Measurements from ENCODE around the gene ENC1.
"Not testable (repeated sequence)": the region's sequence is repeated elsewhere in the genome, so short reads cannot be mapped to it uniquely, and the experiment has no call there.

Gene ENC1

GRCh38 chr5:74640450-74640953 lies at the start of gene ENC1:
Gene ENC1 (minus strand): TSS chr5:74640728. CDS start chr5:74636485, 4,243 bp downstream.
- peak; percentile 79 for DNase-seq

- no peak for DNase-seq
Measured at GRCh38 chr5:74686962-74687751, 46.6 kb upstream of the ENC1 start.

- DNase-seq, result no peak
Measured at GRCh38 chr5:74685979-74686631, 45.6 kb upstream of the ENC1 start.

GRCh38 chr5:74684900-74685851 lies 44.6 kb upstream of the ENC1 start, which contains the start of gene HEXB:
Gene HEXB (plus strand): TSS chr5:74685233. CDS start chr5:74685261, 28 bp downstream.
- DNase-seq, result peak; percentile 46

GRCh38 chr5:74679966-74680365 lies 39.4 kb upstream of the ENC1 start:
- DNase-seq, result no peak

GRCh38 chr5:74679300-74679699 lies 38.8 kb upstream of the ENC1 start:
- not testable (repeated sequence) for DNase-seq

GRCh38 chr5:74678123-74678522 lies 37.6 kb upstream of the ENC1 start:
- DNase-seq, result not testable (repeated sequence)

GRCh38 chr5:74676466-74676865 lies 35.9 kb upstream of the ENC1 start:
- DNase-seq, result not testable (repeated sequence)

GRCh38 chr5:74673011-74673790 lies 32.7 kb upstream of the ENC1 start:
- no peak for DNase-seq

GRCh38 chr5:74672215-74672877 lies 31.8 kb upstream of the ENC1 start:
- DNase-seq, result no peak

- no peak for DNase-seq
Measured at GRCh38 chr5:74670396-74671038, 30.0 kb upstream of the ENC1 start.

- DNase-seq, result no peak
Measured at GRCh38 chr5:74669821-74670220, 29.3 kb upstream of the ENC1 start.

- DNase-seq, result no peak
Measured at GRCh38 chr5:74667396-74667795, 26.9 kb upstream of the ENC1 start.

GRCh38 chr5:74665816-74666215 lies 25.3 kb upstream of the ENC1 start:
- no peak for DNase-seq

GRCh38 chr5:74665273-74665672 lies 24.7 kb upstream of the ENC1 start:
- DNase-seq, result no peak

- DNase-seq, result no peak
Measured at GRCh38 chr5:74664551-74664950, 24.0 kb upstream of the ENC1 start.

- no peak for DNase-seq
Measured at GRCh38 chr5:74660873-74661272, 20.3 kb upstream of the ENC1 start.

GRCh38 chr5:74660140-74660539 lies 19.6 kb upstream of the ENC1 start:
- DNase-seq, result no peak

GRCh38 chr5:74659172-74659571 lies 18.6 kb upstream of the ENC1 start:
- DNase-seq, result no peak

- no peak for DNase-seq
Measured at GRCh38 chr5:74657165-74657564, 16.6 kb upstream of the ENC1 start.

- no peak for DNase-seq
Measured at GRCh38 chr5:74655716-74656115, 15.2 kb upstream of the ENC1 start.
